Breast epithelium (tissue), 4 donors: Measurements from ENCODE around the gene REXO1. TPM values are rescaled to one million over a fixed set of nuclear protein-coding genes. Genes with fewer than 3 reads are reported as not detected.

ENCODE experiments used
- DNase-seq, 2 donors: peaks; one replicate each; pipeline ENCODE4 v3.0.0-alpha.2; 2019; ENCODE audit warnings: low spot score in 2 of 2
- H3K27ac ChIP-seq, 2 donors: fragments of 200-600 bp; sonication (generic) in 1 of 2; one replicate each; pipeline ENCODE4 v1.5.1; 2016 to 2019; ENCODE audit warnings: mild to moderate bottlenecking in 1 of 2
- H3K27me3 ChIP-seq, 2 donors: fragments of 200-600 bp; sonication (generic) in 1 of 2; one replicate each; pipeline versions ENCODE4 v1.5.1 to v1.6.0; 2017 to 2019; ENCODE audit warnings: control low read depth in 1 of 2, mild to moderate bottlenecking in 1 of 2
- H3K36me3 ChIP-seq: fragments of 200-600 bp; one replicate; pipeline ENCODE4 v1.5.1; 2019
- H3K4me1 ChIP-seq, 2 donors: fragments of 200-600 bp; sonication (generic); one replicate each; pipeline ENCODE4 v1.5.1; 2016 to 2019; ENCODE audit warnings: control low read depth in 1 of 2
- H3K4me3 ChIP-seq, 3 donors: fragments of 200-600 bp; sonication (generic); 1 replicate in 2 of 3; 2 replicates in 1 of 3; pipeline ENCODE4 v1.5.1; 2016 to 2019; ENCODE audit warnings: mild to moderate bottlenecking in 3 of 3, moderate library complexity in 2 of 3
- H3K9me3 ChIP-seq, 2 donors: fragments of 200-600 bp; sonication (generic) in 1 of 2; one replicate each; pipeline ENCODE4 v1.5.1; 2016 to 2019; ENCODE audit warnings: control low read depth in 1 of 2
- POLR2A ChIP-seq: fragments of 450-650 bp; IDR thresholded peaks from one replicate; pipeline ENCODE4 v1.6.1; 2016; ENCODE audit warnings: antibody characterized with exemption, mild to moderate bottlenecking, moderate library complexity
- POLR2AphosphoS5 ChIP-seq, 3 donors: sonication (generic); formaldehyde crosslinking; IDR thresholded peaks; one replicate each; pipeline ENCODE4 v1.6.1; 2017; ENCODE audit warnings: antibody characterized with exemption in 3 of 3
- intact Hi-C: fragments of 100-400 bp; cut with DNase I; formaldehyde crosslinking; loops from one replicate; pipeline ENCODE4 v1.15.1; 2023; ENCODE audit warnings: low total_unique reads
- total RNA-seq, 3 donors: library from RNA; depleted of rRNA; stranded (reverse); fragments of >200 nt; gene quantifications; one replicate each; pipeline ENCODE4 v1.1.0, GENCODE V29; 2016
- TF ChIP-seq, protein P1 (sequence below), 3 donors: fragments of 450-650 bp; IDR thresholded peaks; one replicate each; pipeline ENCODE4 v1.5.1; 2016 to 2017; ENCODE audit warnings: antibody characterized with exemption in 3 of 3, mild to moderate bottlenecking in 3 of 3, moderate library complexity in 3 of 3

Gene REXO1
- total RNA-seq, 3 donors from 2014 or later = 10.4 to 25.2 (median 19.7) TPM

DNA sequence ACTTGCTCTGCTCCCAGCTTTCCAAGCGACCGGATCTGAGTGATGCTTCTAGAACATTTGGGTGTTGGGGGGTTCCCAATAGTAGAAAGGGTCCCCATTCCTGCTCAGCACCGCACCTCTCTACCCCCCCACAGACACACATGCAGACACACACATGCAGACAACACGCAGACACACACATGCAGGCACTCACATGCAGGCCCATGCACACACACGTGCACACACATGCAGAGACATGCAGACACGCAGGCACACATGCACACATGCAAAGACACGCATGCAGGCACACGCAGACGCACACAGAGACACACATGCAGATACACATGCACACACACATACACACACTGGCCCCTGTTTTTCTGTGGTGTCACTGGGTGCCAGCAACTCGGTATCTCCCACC, 71.1 kb downstream of the REXO1 start:
- TF ChIP-seq POLR2A = no peak
- TF ChIP-seq, protein P1, sequence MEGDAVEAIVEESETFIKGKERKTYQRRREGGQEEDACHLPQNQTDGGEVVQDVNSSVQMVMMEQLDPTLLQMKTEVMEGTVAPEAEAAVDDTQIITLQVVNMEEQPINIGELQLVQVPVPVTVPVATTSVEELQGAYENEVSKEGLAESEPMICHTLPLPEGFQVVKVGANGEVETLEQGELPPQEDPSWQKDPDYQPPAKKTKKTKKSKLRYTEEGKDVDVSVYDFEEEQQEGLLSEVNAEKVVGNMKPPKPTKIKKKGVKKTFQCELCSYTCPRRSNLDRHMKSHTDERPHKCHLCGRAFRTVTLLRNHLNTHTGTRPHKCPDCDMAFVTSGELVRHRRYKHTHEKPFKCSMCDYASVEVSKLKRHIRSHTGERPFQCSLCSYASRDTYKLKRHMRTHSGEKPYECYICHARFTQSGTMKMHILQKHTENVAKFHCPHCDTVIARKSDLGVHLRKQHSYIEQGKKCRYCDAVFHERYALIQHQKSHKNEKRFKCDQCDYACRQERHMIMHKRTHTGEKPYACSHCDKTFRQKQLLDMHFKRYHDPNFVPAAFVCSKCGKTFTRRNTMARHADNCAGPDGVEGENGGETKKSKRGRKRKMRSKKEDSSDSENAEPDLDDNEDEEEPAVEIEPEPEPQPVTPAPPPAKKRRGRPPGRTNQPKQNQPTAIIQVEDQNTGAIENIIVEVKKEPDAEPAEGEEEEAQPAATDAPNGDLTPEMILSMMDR (IDR thresholded peaks at IDR 0.05) = no peak
- DNase-seq = no peak

DNA sequence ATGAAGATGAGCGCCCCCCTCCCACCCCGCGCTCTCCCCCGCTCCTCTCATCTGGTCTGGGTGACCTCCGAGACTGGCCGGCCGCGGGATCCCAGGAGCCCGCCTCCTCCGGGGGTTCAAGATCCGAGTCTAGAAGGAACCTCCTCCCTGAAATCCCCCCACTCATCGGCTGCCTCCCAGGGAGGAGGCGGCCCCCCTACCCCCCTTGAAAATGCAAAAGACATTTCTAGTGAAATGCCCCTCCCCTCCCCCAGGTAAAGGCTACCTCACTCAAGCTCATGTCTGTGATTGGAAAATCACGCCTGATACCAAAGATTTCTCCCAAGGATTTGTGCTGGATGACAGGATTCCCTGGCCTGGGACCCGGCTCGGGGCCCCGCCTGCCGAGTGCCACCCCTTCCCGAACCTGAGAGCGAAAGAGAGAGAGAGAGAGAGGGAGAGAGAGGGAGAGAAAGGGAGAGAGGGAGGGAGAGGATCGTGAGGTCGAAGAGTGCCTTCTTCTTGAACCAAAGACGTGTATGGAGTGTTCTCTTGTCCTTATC, 71.6 kb downstream of the REXO1 start:
- Histone ChIP-seq H3K27me3 (peaks cover 13 to 77% of the 10 kb centered on the region in 2 donors), H3K4me3 (no peak overlapping the region), H3K27ac (no peak overlapping the region), H3K4me1 (no peaks in the 10 kb centered on the region), H3K9me3 (peaks cover 13 to 17% of the 10 kb centered on the region in 2 donors), H3K36me3 (no peaks in the 10 kb centered on the region)
- TF ChIP-seq, protein P1 (IDR thresholded peaks at IDR 0.05) = no peak
- TF ChIP-seq POLR2A (no peak), POLR2AphosphoS5 (IDR thresholded peaks at IDR 0.05) (no peak)
- intact Hi-C loops = no loop called here
- DNase-seq = no peak

More for the DNA sequence above, 71.1 kb downstream of the REXO1 start:
- Histone ChIP-seq H3K36me3 (no peaks in the 10 kb centered on the region), H3K27me3 (peaks cover 11 to 80% of the 10 kb centered on the region in 2 donors), H3K27ac (no peak overlapping the region), H3K4me3 (no peak overlapping the region), H3K9me3 (peaks cover 17 to 18% of the 10 kb centered on the region in 2 donors), H3K4me1 (no peaks in the 10 kb centered on the region)
- intact Hi-C loops = no loop called here

DNA sequence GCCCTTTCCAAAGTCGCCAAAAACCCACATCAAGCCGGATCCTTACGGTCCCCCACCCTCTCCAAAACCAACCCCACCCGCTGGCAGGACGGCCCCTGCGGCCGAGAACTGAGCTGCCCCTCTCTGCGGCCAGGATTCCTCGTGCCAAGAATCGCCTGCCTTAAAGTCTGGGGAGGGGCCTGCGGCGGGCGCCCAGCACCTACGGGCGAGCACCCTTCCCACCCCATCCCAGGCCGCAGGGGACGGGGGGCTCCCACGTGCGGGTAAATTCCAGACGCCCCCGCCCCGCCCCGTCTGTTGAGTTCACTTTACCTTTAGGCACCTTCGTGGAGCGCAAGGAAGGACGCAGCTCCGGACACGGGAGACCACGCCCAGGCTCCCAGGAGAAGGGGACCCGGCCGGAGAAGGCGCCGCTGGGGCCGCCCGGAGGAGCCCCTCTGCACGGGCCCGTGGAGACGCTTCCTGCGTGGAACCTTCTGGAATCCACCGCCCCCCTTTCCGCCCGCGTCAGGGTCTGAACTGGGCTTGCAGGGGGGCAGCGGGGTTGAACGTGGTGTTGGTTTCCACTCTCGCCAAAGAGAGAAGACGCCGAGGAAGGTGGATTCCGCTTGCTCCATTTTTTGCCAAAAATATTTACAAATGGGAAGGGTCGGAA, 72.2 kb downstream of the REXO1 start:
- intact Hi-C loops = no loop called here
- Histone ChIP-seq H3K4me1 (no peaks in the 10 kb centered on the region), H3K4me3 (peak overlapping the region in 1 of 3 donors; percentile 17), H3K9me3 (peaks cover 12 to 19% of the 10 kb centered on the region in 2 donors), H3K27me3 (peaks cover 14 to 81% of the 10 kb centered on the region in 2 donors), H3K36me3 (no peaks in the 10 kb centered on the region), H3K27ac (no peak overlapping the region)
- no peak for TF ChIP-seq POLR2A
- TF ChIP-seq POLR2AphosphoS5 (IDR thresholded peaks at IDR 0.05) = no peak
- TF ChIP-seq, protein P1 (IDR thresholded peaks at IDR 0.05) = no peak
- no peak for DNase-seq

DNA sequence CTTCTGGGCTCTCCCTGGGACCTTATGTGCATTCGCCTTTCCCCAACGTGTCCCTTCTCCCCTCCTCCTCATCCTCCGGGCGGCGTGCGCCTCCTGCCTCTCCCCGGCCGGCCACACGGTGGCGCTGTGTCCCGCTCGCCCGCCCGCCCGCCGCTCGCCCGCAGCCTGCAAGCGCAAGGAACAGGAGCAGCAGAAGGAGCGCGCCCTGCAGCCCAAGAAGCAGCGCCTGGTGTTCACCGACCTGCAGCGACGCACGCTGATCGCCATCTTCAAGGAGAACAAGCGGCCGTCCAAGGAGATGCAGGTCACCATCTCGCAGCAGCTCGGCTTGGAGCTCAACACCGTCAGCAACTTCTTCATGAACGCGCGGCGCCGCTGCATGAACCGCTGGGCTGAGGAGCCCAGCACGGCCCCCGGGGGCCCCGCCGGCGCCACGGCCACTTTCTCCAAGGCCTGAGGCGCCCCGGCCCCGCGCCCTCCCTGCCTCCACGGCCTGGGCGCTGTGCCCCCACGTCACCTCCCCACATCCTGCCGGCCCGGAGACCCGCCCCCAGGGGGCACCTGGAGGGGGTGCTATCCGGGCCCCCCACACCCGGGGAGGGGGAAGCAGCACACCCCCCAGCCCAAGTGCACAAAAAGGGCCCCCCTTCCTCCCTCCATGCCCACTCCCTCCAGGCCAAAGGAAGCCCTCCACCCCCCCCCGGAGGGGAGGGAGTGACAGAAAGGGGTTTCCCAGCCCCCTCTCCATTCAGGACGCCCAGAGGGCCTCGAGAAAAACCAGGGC, 73.1 kb downstream of the REXO1 start:
- TF ChIP-seq, protein P1 (IDR thresholded peaks at IDR 0.05) = peak in 2 of 3 donors; percentile 13 to 15
- TF ChIP-seq POLR2A (no peak), POLR2AphosphoS5 (IDR thresholded peaks at IDR 0.05) (no peak)
- no peak for DNase-seq
- Histone ChIP-seq H3K4me3 (peak overlapping the region in 1 of 3 donors; percentile 23), H3K9me3 (peaks cover 20 to 28% of the 10 kb centered on the region in 2 donors), H3K27ac (no peak overlapping the region), H3K4me1 (no peaks in the 10 kb centered on the region), H3K27me3 (peaks cover 14 to 84% of the 10 kb centered on the region in 2 donors), H3K36me3 (no peaks in the 10 kb centered on the region)
- intact Hi-C loops = no loop called here

DNA sequence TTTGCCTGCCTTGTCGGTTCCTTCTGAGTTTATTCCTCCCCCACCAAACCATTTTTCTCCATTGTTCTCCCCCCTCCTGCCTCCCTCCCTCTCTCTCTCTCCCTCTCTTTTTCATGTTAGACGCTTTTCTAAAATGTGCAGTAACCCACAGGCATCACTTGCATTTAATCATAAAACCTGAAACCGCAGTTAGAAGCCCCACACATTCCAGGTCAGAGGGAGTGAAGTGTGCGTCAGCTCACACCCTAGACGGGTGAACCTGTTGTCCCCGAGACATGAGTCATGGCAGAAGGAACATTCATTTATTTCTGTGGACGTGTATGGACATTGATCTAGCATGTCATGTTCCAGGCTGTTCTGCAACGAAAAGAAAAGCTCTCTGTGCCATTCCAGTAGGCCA, 75.1 kb downstream of the REXO1 start:
- Histone ChIP-seq H3K9me3 (peaks cover 21 to 31% of the 10 kb centered on the region in 2 donors), H3K27ac (no peak overlapping the region), H3K27me3 (peaks cover 17 to 86% of the 10 kb centered on the region in 2 donors), H3K36me3 (no peaks in the 10 kb centered on the region), H3K4me3 (no peak overlapping the region), H3K4me1 (no peaks in the 10 kb centered on the region)
- intact Hi-C loops = no loop called here
- DNase-seq = no peak
- TF ChIP-seq POLR2A = no peak
